ENCODE results near the gene UGT1A5.

DNA sequence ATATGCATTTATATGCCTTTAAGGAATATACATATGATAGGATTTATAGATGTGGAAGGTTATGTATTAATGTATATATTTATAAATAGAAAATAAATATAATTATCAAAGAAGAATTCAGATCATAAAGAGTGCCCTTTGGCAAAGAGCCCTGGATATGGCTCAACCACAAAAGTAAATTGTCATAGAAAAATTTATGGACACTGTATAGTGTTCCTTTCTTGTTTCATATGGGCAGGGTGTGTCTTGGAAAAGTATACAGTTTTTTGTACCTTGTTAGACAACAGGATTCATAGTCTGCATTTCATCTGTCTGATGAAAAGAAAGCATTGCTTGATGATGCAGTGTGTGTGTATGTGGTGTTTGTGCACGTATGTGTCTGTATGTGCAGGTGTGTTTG is 28.1 kb upstream of the UGT1A5 start:
- TF ChIP-seq, protein P1, sequence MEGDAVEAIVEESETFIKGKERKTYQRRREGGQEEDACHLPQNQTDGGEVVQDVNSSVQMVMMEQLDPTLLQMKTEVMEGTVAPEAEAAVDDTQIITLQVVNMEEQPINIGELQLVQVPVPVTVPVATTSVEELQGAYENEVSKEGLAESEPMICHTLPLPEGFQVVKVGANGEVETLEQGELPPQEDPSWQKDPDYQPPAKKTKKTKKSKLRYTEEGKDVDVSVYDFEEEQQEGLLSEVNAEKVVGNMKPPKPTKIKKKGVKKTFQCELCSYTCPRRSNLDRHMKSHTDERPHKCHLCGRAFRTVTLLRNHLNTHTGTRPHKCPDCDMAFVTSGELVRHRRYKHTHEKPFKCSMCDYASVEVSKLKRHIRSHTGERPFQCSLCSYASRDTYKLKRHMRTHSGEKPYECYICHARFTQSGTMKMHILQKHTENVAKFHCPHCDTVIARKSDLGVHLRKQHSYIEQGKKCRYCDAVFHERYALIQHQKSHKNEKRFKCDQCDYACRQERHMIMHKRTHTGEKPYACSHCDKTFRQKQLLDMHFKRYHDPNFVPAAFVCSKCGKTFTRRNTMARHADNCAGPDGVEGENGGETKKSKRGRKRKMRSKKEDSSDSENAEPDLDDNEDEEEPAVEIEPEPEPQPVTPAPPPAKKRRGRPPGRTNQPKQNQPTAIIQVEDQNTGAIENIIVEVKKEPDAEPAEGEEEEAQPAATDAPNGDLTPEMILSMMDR (IDR thresholded peaks at IDR 0.05) = no peak
- no peak for TF ChIP-seq POLR2A (IDR thresholded peaks at IDR 0.05)
